PC-3 (cell line): ENCODE data around the gene ATF6B. TPM values are rescaled to one million over a fixed set of nuclear protein-coding genes. Genes with fewer than 3 reads are reported as not detected.

ENCODE experiments used
- ATAC-seq: fragments of 200-7000 bp; cut with Tn5 transposase; 2 replicates; pipeline ENCODE4 v1.9.1; 2020; ENCODE audit warnings: mild to moderate bottlenecking, moderate library complexity
- BruUV-seq: library from RNA; stranded (reverse); fragments of 400-500 nt; replicated peaks from 2 replicates; lab custom pipeline; 2021; lab: Mats Ljungman, UMichigan
- CTCF ChIA-PET: fragments of 300-600 bp; sonication (Branson Sonifier 250); formaldehyde crosslinking; loops from one replicate; lab custom pipeline; 2022; ENCODE audit warnings: antibody characterized with exemption; lab: Charles Lee
- POLR2A ChIA-PET: fragments of 300-600 bp; sonication (Branson Sonifier 250); formaldehyde crosslinking; loops from one replicate; lab custom pipeline; 2022; ENCODE audit warnings: antibody characterized with exemption; ENCODE audit not compliant: unreplicated experiment; lab: Charles Lee
- DNase-seq: peaks from one replicate; pipeline ENCODE4 v3.0.0-alpha.2; 2015
- H2AFZ ChIP-seq: fragments of 300-600 bp; sonication (generic); 2 replicates; pipeline ENCODE4 v1.6.0; 2016; ENCODE audit warnings: antibody characterized with exemption, low read length
- H3F3A ChIP-seq: fragments of 300-600 bp; sonication (generic); one replicate; pipeline ENCODE4 v1.6.0; 2017; ENCODE audit warnings: antibody characterized with exemption, low read length, control low read depth, mild to moderate bottlenecking; ENCODE audit not compliant: unreplicated experiment
- H3K27ac ChIP-seq: fragments of 300-600 bp; sonication (generic); 2 replicates; pipeline ENCODE4 v1.5.1; 2016; ENCODE audit warnings: mild to moderate bottlenecking, low read length
- H3K27me3 ChIP-seq: fragments of 300-600 bp; sonication (generic); 2 replicates; pipeline ENCODE4 v1.6.1; 2016; ENCODE audit warnings: low read length, mixed read lengths
- H3K36me3 ChIP-seq: fragments of 300-600 bp; sonication (generic); 2 replicates; pipeline ENCODE4 v1.6.1; 2016; ENCODE audit warnings: low read depth, mixed run types, low read length, mixed read lengths
- H3K4me1 ChIP-seq: fragments of 300-600 bp; sonication (generic); 2 replicates; pipeline ENCODE4 v1.5.1; 2016; ENCODE audit warnings: low read length; ENCODE audit not compliant: insufficient read depth
- H3K4me2 ChIP-seq: fragments of 300-600 bp; sonication (generic); 2 replicates; pipeline ENCODE4 v1.6.0; 2016; ENCODE audit warnings: low read length
- H3K4me3 ChIP-seq: fragments of 300-600 bp; sonication (generic); 2 replicates; pipeline ENCODE4 v1.5.1; 2016; ENCODE audit warnings: mild to moderate bottlenecking, low read length, mixed read lengths
- H3K79me2 ChIP-seq: fragments of 300-600 bp; sonication (generic); 2 replicates; pipeline ENCODE4 v1.6.1; 2017; ENCODE audit warnings: low read length, mixed read lengths
- H3K9ac ChIP-seq: fragments of 300-600 bp; sonication (generic); 2 replicates; pipeline ENCODE4 v1.6.0; 2016; ENCODE audit warnings: mild to moderate bottlenecking, low read length
- H3K9me2 ChIP-seq: fragments of 300-600 bp; sonication (generic); replicated peaks from 2 replicates; pipeline ENCODE4 v1.6.1; 2016; ENCODE audit warnings: mixed run types, low read length, mixed read lengths
- H3K9me3 ChIP-seq: fragments of 300-600 bp; sonication (generic); 2 replicates; pipeline ENCODE4 v1.6.1; 2016; ENCODE audit warnings: low read length, mixed read lengths
- H4K20me1 ChIP-seq: fragments of 300-600 bp; sonication (generic); 2 replicates; pipeline ENCODE4 v1.6.1; 2016; ENCODE audit warnings: low read length, mixed read lengths
- CTCF ChIP-seq: fragments of 300-600 bp; sonication (generic); conservative IDR thresholded peaks from 2 replicates; pipeline ENCODE4 v1.5.1; 2017; ENCODE audit warnings: antibody characterized with exemption, low read depth, mild to moderate bottlenecking, low read length
- EZH2 ChIP-seq: fragments of 300-600 bp; sonication (generic); IDR thresholded peaks from one replicate; pipeline ENCODE4 v1.6.1; 2017; ENCODE audit warnings: antibody characterized with exemption, mild to moderate bottlenecking, low read length; ENCODE audit not compliant: unreplicated experiment
- EZH2phosphoT487 ChIP-seq: fragments of 300-600 bp; sonication (generic); IDR thresholded peaks from 2 replicates; pipeline ENCODE4 v1.6.1; 2018; ENCODE audit warnings: mild to moderate bottlenecking, antibody characterized with exemption, low read length, borderline replicate concordance
- intact Hi-C: fragments of 100-400 bp; cut with micrococcal nuclease; formaldehyde crosslinking; loops from 2 replicates; pipeline ENCODE4 v1.9.0; 2023
- total RNA-seq: library from RNA; depleted of rRNA; stranded (reverse); fragments of >200 nt; gene quantifications from 2 replicates; pipeline ENCODE4 v1.2.3, GENCODE V29; 2014

Gene ATF6B
- total RNA-seq, 1 experiment from 2014 or later: 33.4 TPM

- H3K9me3 ChIP-seq: no peaks in the 10 kb centered on the region
- H3F3A ChIP-seq: no peaks in the 10 kb centered on the region
- no peaks in the 10 kb centered on the region for H3K9me2 ChIP-seq
- H3K36me3 ChIP-seq: no peaks in the 10 kb centered on the region
- H3K27me3 ChIP-seq: no peaks in the 10 kb centered on the region
- ATAC-seq (no peak), DNase-seq (no peak)
- TF ChIP-seq EZH2phosphoT487 (no peak), EZH2 (no peak), CTCF (no peak)
- no peak overlapping the region for H2AFZ ChIP-seq
- no peak overlapping the region for H3K27ac ChIP-seq
- peaks cover 11% of the 10 kb centered on the region for H3K79me2 ChIP-seq
- no peak overlapping the region for H3K9ac ChIP-seq
- H3K4me1 ChIP-seq: peaks cover 6% of the 10 kb centered on the region
- intact Hi-C loops: no loop called here
- CTCF ChIA-PET: no interaction called here
- H4K20me1 ChIP-seq: no peaks in the 10 kb centered on the region
- H3K4me2 ChIP-seq: no peak overlapping the region
- no peak overlapping the region for H3K4me3 ChIP-seq
- BruUV-seq: no TSS peak
- POLR2A ChIA-PET: no interaction called here
These were observed 5.7 kb upstream of the ATF6B start for GRCh38 chr6:32133786-32134185.

GRCh38 chr6:32132110-32132509, 4.1 kb upstream of the ATF6B start:
- H3K79me2 ChIP-seq: peaks cover 22% of the 10 kb centered on the region
- H3K4me3 ChIP-seq: no peak overlapping the region
- no peaks in the 10 kb centered on the region for H3F3A ChIP-seq
- no peaks in the 10 kb centered on the region for H3K9me3 ChIP-seq
- ChIA-PET POLR2A (no interaction called here), CTCF (no interaction called here)
- no TSS peak for BruUV-seq
- intact Hi-C loops: no loop called here
- H3K27ac ChIP-seq: no peak overlapping the region
- H4K20me1 ChIP-seq: no peaks in the 10 kb centered on the region
- H3K4me2 ChIP-seq: no peak overlapping the region
- H3K36me3 ChIP-seq: no peaks in the 10 kb centered on the region
- peaks cover 13% of the 10 kb centered on the region for H3K4me1 ChIP-seq
- no peak overlapping the region for H3K9ac ChIP-seq
- TF ChIP-seq EZH2phosphoT487 (no peak), CTCF (no peak), EZH2 (no peak)
- no peaks in the 10 kb centered on the region for H3K27me3 ChIP-seq
- DNase-seq (peak; percentile 51), ATAC-seq (no peak)
- no peaks in the 10 kb centered on the region for H3K9me2 ChIP-seq
- H2AFZ ChIP-seq: no peak overlapping the region

GRCh38 chr6:32131439-32131948, 3.4 kb upstream of the ATF6B start:
- ChIA-PET CTCF (no interaction called here), POLR2A (no interaction called here)
- no TSS peak for BruUV-seq
- DNase-seq (no peak), ATAC-seq (no peak)
- Histone ChIP-seq H3K36me3 (no peaks in the 10 kb centered on the region), H3K27ac (no peak overlapping the region), H3K4me1 (peaks cover 19% of the 10 kb centered on the region), H3K9me2 (no peaks in the 10 kb centered on the region), H3K9me3 (no peaks in the 10 kb centered on the region), H3F3A (no peaks in the 10 kb centered on the region), H3K27me3 (no peaks in the 10 kb centered on the region), H3K9ac (no peak overlapping the region), H3K4me3 (no peak overlapping the region), H3K4me2 (no peak overlapping the region), H2AFZ (no peak overlapping the region), H3K79me2 (peaks cover 28% of the 10 kb centered on the region), H4K20me1 (no peaks in the 10 kb centered on the region)
- intact Hi-C loops: no loop called here
- no peak for TF ChIP-seq EZH2
